ELF-1 (cell line): Measurements from ENCODE around the gene KDELR1.
A peak's percentile ranks its signal among the peaks of the same experiment; 100 is the strongest.

Experiments used
- DNase-seq: peaks from one replicate; pipeline ENCODE4 v3.0.0-alpha.2; 2016; ENCODE audit warnings: low read depth, low spot score

The KDELR1 gene

DNA sequence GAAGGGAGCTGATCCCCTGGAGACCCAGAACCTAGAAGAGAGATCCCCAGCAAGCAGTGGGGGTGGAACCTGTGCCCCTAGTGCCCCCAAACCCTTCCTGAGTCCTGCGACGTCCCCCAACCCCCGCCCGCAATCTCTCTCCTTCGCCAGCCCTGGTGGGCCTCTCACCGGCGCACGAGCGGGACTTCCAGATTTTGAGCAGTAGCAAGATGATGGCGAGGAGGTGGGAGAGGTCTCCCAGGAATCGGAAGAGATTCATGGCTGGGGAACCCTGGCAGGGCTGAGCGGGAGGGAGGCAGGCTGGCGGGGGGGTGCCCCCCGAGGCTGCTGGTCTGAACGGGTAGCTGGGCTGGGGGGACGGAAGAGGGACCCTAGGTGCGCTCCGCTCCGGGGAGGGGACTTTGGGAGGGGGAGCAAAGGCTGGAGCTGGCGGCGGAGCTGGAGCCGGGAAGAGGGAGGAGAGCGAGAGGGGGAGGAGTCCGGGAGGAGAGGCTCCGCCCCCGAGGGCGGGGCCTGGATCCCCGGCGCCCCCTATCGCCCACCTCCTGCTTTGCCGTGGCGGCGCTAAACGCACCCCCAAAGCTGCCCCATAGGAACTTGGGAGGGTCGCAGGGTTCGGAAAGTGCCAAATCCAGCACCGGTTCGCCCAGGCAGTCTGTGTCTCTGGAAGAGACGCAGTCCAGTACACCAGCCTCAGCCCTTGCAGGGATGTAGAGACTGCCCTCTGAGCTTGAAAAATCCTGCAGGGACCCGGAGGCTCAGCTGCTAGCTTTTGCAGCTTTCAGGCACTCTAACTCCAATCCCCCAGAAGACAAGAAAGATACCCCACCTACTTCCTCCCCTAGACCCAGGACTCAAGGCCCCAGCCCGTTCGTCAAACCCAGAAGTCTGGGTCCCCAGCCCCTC, at the start of gene KDELR1:
Gene KDELR1, minus strand, starts transcription at position 452 of the 906 bp plus-strand sequence. Its CDS starts 193 bp downstream, at position 259.
- DNase-seq, result peak; percentile 90

DNA sequence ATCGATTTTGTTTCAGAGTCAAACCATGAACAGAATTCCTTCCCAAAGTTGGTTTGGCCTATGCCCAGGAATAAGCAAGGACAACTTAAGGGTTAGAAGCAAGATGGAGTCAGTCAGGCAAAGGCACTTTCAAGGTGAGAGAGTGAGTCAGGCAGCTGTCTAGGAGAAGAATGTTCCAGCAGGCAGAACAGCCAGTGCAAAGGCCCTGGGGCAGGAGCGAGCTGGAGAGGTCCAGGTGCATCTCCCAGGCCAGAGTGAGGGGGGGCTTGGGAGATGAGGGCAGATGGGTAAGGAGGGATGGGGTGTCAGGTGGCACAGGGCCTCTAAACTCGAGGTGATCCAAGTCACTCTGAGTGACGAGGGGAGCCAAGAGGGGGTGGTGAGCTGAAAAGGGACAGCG, 45.2 kb upstream of the KDELR1 start:
- no peak for DNase-seq

GRCh38 chr19:48433337-48433736, 42.0 kb upstream of the KDELR1 start:
- DNase-seq, result no peak

DNA sequence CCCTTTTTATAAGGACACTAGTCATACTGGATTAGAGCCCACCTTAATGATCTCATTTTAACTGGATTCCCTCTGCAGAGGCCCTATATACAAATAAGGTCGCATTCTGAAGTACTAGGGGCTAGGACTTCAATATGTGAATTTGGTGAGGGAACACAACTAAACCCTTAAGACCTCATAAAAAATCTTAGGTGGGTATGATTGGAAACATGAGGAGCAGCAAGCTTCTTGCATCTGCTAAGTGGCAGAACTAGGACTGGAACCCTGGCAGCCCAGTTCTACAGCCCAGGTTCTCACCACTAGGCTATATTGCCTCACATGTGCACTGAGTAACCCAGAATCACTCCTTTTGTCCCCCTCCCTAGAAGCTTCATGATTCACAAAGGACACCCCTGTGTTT, 37.3 kb upstream of the KDELR1 start:
- no peak for DNase-seq

GRCh38 chr19:48424694-48425219, 33.4 kb upstream of the KDELR1 start:
- peak; percentile 77 for DNase-seq

DNA sequence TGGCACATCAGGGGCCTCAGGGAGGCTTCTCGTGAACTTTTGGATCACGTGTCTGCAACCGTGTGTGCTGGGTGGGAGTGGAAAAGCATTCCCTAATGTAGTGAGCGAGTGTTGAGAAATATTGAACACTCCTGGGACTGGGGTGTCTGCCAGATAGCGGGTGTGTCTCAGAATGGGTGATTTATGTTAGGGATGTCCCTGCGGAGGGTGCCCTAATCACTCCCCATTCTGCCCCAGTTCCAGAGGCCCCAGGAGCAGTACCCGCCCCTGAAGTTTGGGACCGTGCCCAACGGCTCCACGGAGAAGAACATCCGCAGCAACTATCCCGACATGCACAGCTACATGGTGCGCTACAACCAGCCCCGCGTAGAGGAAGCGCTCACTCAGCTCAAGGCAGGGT, 30.2 kb upstream of the KDELR1 start:
- DNase-seq, result no peak

GRCh38 chr19:48419158-48419920, 28.0 kb upstream of the KDELR1 start:
- peak; percentile 78 for DNase-seq

DNA sequence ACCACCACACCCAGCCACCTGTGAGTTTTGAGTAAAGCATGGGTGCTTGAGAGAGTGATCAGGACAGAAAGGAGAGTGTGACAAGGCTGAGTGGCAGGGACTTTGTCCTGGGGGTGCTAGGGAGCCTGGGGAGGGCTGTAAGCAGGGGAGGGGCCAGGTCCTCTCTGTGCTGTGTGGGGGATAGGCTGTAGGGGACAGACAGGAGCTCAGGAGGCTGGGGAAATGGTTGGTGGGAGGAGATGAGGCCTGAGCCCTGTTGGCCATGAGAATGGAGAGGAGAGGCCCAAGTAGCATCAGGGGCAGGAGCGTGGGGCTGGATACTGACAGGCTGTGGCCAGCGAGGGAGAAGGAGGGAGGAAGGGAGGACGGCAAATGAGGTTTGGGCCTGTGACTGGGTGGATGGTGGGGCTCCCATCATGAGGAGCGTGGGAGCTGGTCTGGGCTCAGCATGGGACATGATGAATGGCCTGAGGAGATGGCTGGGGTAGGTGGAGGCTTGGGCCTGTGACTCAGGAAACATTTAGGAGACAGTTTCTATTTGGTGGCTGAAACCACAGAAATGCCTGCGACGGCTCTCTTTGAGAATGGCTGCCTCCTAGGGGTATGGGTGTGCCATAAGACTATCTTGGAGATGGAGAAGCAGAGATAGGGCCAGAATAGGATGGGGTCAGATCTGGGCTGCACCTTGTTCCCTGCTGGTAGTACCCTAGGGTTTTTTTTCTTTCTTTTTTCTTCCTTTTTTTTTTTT, 27.1 kb upstream of the KDELR1 start:
- peak; percentile 57 for DNase-seq

DNA sequence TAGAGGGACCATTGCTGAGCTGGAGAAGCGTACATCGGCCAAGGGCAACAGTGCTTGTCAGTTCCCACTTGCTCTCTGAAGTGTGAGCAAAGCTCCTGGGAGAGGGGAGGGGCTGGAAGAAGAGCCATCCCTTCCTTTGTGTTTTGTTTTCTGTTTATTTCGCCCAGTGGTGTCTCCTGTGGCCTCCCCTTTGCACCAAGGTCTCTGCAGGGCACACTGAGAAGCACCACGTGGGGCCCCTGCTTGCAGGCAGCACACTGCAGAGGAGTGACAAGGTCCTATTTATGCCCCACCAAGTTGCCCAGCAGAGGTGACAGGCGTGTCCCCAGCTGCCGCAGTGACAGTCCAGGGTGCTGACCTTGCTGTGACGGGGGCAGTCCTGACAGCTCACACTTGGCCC, 26.1 kb upstream of the KDELR1 start:
- no peak for DNase-seq

DNA sequence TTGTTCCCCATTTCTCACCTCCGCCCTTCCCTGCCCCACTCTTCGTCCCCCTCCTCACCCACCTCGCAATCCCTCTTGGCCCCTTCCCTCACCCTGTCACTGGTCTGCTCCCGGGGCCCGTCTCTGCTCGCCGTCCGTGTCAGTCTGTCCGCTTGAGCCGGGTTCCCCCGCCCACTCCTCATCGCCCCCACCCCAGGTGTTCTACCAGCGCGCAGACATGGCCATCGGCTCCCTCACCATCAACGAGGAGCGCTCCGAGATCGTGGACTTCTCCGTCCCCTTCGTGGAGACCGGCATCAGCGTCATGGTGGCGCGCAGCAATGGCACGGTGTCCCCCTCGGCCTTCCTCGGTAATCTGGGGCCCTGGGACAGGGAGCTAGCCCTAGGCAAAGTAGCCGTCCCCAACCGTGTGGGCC, 24.5 kb upstream of the KDELR1 start:
- DNase-seq, result no peak

DNA sequence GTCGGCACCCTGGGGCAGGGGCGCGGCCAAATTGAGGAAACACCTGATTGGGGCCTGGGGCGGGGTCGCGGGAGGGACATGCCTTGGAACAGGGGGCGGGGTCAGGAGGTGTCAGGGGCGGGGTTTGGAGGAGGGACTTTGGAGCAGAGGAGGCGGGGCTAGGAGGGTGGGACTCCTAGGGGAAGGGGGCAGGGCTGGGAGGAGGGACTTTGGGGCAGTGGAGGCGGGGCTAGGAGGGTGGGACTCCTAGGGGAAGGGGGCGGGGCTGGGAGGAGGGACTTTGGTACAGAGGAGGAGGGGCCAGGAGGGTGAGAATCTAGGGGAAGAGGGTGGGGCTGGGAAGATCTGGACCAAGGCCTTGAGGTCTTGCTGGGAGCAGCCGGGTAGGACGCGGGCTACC, 24.0 kb upstream of the KDELR1 start:
- DNase-seq, result peak; percentile 71

DNA sequence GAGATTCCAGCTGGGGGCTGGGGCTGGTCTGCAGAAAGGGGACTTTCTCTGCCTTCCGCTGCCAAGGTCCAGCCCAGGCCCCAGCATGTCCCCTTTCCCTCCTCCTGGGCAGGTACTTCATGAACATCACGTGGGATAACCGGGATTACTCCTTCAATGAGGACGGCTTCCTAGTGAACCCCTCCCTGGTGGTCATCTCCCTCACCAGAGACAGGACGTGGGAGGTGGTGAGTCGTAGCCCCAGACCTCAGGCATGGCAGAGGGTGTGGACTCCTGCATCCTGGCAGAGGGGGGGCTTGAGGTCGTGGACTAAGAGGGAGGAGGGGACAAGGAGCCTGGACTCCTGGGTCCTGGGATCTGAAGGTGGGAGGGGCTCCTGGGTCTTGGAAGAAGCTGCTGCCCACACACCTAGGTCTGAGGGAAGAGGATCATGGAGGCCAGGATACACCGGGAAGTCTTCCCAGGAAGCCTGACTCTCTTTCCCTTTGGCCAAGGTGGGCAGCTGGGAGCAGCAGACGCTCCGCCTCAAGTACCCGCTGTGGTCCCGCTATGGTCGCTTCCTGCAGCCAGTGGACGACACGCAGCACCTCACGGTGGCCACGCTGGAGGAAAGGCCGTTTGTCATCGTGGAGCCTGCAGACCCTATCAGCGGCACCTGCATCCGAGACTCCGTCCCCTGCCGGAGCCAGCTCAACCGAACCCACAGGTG, 22.7 kb upstream of the KDELR1 start:
- no peak for DNase-seq

DNA sequence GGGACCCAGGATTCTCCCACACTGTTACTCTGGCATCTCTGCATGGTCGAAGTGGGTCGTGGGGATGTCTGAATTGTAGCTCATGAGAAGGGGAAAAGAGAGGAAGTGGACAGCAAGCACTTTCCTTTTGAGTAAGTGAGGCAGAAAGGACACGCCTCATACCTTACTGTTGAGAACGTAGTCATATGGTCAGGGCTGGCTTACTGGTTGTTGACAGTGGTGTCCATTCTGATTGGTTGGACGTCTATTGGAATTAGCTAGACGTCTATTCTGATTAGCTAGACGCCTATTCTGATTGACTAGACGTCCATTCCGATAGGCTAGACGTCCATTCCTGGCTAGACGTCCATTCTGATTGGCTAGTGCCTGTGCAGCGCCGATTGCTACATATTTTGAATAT, 14.5 kb upstream of the KDELR1 start:
- DNase-seq, result no peak

DNA sequence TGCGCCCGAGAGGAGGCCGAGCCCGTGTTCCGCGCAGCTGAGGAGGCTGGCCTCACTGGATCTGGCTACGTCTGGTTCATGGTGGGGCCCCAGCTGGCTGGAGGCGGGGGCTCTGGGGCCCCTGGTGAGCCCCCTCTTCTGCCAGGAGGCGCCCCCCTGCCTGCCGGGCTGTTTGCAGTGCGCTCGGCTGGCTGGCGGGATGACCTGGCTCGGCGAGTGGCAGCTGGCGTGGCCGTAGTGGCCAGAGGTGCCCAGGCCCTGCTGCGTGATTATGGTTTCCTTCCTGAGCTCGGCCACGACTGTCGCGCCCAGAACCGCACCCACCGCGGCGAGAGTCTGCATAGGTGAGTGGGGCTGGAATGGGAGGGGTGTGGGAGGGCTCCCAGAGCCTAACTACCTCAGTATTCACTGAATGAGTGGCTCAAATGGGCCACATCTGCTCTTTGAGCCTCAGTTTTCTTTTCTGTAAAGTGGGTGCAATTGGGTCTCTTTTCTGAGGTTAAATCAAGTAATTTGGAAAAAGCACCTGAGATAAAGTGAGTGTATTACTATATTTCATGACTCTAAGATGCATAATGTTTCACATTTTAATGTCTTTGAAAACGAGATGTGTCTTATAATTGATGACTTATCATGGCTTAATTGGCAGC, 13.8 kb upstream of the KDELR1 start:
- DNase-seq, result no peak

DNA sequence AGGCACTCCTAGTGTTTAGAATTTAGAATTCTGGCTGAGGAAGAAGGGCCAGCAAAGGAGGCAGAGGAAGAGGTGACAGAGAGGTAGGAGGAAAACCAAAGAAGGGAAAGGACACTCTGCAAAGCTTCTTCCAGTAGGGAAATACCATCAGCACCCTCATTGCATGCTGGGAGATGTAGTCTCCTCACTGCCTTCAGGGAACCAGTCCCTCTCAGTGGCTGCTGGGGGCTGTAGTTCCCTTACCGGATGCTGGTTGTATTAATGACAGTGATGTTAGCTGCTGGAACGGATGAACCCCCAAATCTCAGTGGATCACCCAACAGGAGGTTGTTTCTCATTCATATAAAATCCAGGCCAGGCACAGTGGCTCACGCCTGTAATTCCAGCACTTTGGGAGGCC, 12.3 kb upstream of the KDELR1 start:
- DNase-seq, result peak; percentile 58

GRCh38 chr19:48401287-48401686, 9.9 kb upstream of the KDELR1 start:
- no peak for DNase-seq

DNA sequence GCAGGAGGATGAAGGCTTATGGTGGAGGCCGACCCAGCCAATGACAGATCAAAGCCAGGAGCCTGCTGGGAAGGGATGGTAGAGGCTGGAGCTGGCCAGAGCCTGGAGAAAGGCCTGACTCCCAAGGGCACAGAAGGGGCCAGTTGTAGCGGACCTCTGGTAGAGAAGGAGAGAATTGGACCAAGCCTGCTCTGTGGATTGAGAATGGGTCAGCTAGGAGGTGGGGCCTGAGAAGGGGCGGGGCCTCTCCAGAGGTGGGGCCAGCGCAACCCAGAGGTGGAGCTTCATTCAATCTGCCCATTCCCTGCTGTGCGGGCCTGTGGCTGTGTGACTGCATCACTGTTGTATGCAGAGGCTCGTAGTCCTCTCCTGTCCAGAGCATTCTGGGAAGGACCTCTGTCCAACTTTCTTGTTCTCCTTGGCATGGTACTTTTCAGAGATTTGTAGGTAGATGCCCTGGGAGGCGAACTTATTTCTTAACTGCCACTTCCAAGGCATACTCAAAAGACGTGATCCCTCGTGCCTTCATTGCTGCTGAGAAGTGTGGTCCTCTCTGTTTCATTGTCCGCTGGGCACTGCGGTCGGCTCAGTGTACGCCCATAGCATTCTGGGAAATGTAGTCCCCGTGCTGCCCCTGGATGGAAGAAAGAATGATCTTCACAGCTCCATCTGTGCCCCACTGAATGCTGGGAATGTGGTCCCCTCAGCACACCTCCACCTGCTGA, 8.8 kb upstream of the KDELR1 start:
- peak; percentile 89 for DNase-seq

DNA sequence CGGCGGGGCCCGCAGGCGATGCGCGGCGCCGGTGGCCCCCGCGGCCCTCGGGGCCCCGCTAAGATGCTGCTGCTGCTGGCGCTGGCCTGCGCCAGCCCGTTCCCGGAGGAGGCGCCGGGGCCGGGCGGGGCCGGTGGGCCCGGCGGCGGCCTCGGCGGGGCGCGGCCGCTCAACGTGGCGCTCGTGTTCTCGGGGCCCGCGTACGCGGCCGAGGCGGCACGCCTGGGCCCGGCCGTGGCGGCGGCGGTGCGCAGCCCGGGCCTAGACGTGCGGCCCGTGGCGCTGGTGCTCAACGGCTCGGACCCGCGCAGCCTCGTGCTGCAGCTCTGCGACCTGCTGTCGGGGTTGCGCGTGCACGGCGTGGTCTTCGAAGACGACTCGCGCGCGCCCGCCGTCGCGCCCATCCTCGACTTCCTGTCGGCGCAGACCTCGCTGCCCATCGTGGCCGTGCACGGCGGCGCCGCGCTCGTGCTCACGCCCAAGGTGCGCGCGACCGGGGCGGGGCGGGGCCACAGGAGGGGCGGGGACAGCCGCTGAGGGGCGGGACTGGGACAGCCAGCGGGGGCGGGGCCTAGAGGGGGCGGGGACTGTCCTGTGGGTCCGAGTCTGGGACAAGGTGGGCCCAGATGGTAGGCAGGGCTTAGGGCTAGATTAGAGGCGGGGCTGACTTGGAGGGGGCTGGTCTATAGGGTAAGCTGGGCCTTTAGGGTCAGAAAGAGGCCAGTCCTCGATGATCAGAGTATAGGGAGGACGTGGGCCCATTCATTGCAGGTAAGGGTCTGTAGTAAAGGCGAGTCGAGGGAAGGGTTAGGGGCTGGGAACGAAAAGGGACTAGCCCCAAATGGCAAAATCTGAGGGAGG, 7.3 kb upstream of the KDELR1 start:
- peak; percentile 92 for DNase-seq

DNA sequence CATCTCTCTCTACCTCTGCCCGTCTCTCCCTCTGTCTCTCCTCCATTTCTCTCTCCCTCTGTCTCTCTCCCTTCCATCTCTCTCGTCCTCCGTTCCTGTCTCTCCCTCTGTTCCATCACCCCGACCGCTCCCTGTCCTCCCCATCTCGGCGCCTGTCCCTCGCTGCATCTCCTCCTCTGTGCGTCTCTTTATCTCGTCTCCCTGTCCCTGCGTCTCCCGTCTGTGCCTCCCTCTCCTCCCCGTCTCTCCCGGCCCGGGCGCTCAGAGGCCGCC, 6.7 kb upstream of the KDELR1 start:
- DNase-seq, result no peak
